Neural cell (in vitro differentiated cells): ENCODE measurements around the gene CLCN4. TPM values are rescaled to one million over a fixed set of nuclear protein-coding genes. Genes with fewer than 3 reads are reported as not detected.

Experiments used
- H2AFZ ChIP-seq: fragments of 200-600, 300-800 bp; sonication (generic), shearing (Covaris generic); 2 replicates; pipeline ENCODE4 v1.6.0; 2014; ENCODE audit warnings: low read depth, mild to moderate bottlenecking, antibody characterized with exemption, low read length, moderate library complexity
- H3F3A ChIP-seq: fragments of 200-600 bp; shearing (Covaris generic); 2 replicates; pipeline ENCODE4 v1.6.1; 2016; ENCODE audit warnings: mild to moderate bottlenecking, moderate library complexity, mixed read lengths, antibody characterized with exemption, low read length; ENCODE audit not compliant: insufficient read depth, poor library complexity, severe bottlenecking
- H3K27ac ChIP-seq: fragments of 200-600, 300-800 bp; sonication (generic), shearing (Covaris generic); 2 replicates; pipeline ENCODE4 v1.5.1; 2014; ENCODE audit warnings: mild to moderate bottlenecking, low read length, moderate library complexity
- H3K27me3 ChIP-seq: fragments of 300-800, 200-600 bp; sonication (generic), shearing (Covaris generic); 2 replicates; pipeline ENCODE4 v1.6.0; 2014; ENCODE audit warnings: mild to moderate bottlenecking, low read depth, low read length, moderate library complexity; ENCODE audit not compliant: insufficient read depth
- H3K36me3 ChIP-seq: fragments of 300-800, 200-600 bp; sonication (generic), shearing (Covaris generic); 2 replicates; pipeline ENCODE4 v1.5.1; 2014; ENCODE audit warnings: mild to moderate bottlenecking, antibody characterized with exemption, low read length, moderate library complexity; ENCODE audit not compliant: insufficient read depth
- H3K4me2 ChIP-seq: fragments of 300-800, 200-600 bp; sonication (generic), shearing (Covaris generic); 2 replicates; pipeline ENCODE4 v1.6.0; 2014; ENCODE audit warnings: mild to moderate bottlenecking, low read length
- H3K4me3 ChIP-seq: fragments of 300-800, 200-600 bp; sonication (generic), shearing (Covaris generic); 2 replicates; pipeline ENCODE4 v1.5.1; 2014; ENCODE audit warnings: mild to moderate bottlenecking, low read length, moderate library complexity
- H3K79me2 ChIP-seq: fragments of 200-600 bp; shearing (Covaris generic); replicated peaks from 2 replicates; pipeline ENCODE4 v1.6.0; 2014; ENCODE audit warnings: mild to moderate bottlenecking, low read length, moderate library complexity; ENCODE audit not compliant: insufficient read depth
- H3K9ac ChIP-seq: fragments of 300-800, 200-600 bp; sonication (generic), shearing (Covaris generic); 2 replicates; pipeline ENCODE4 v1.6.1; 2016; ENCODE audit warnings: mild to moderate bottlenecking, low read length, mixed read lengths
- H3K9me2 ChIP-seq: fragments of 200-600 bp; shearing (Covaris generic); 2 replicates; pipeline ENCODE4 v1.6.1; 2016; ENCODE audit warnings: mild to moderate bottlenecking, low read length, mixed read lengths; ENCODE audit not compliant: insufficient read depth
- H3K9me3 ChIP-seq: fragments of 200-600, 300-800 bp; sonication (generic), shearing (Covaris generic); 2 replicates; pipeline ENCODE4 v1.6.1; 2016; ENCODE audit warnings: mild to moderate bottlenecking, mixed run types, low read length, moderate library complexity, mixed read lengths
- H4K20me1 ChIP-seq: fragments of 200-600 bp; shearing (Covaris generic); 2 replicates; pipeline ENCODE4 v1.6.1; 2016; ENCODE audit warnings: mild to moderate bottlenecking, mixed run types; ENCODE audit not compliant: insufficient read depth
- EP300 ChIP-seq: fragments of 450-650 bp; conservative IDR thresholded peaks from 2 replicates; pipeline ENCODE4 v1.6.1; 2014; ENCODE audit warnings: antibody characterized with exemption, mild to moderate bottlenecking, moderate library complexity; ENCODE audit not compliant: poor library complexity, severe bottlenecking
- EZH2 ChIP-seq: fragments of 200-600, 300-800 bp; shearing (Covaris generic), sonication (generic); IDR thresholded peaks from 2 replicates; pipeline ENCODE4 v1.6.1; 2014; ENCODE audit warnings: antibody characterized with exemption, low read length, borderline replicate concordance, mild to moderate bottlenecking; ENCODE audit not compliant: insufficient read depth, poor library complexity, severe bottlenecking
- MXI1 ChIP-seq: fragments of 450-650 bp; conservative IDR thresholded peaks from 2 replicates; pipeline ENCODE4 v1.6.1; 2014; ENCODE audit warnings: antibody characterized with exemption, mild to moderate bottlenecking; ENCODE audit not compliant: poor library complexity, severe bottlenecking
- POLR2AphosphoS5 ChIP-seq: IDR thresholded peaks from 2 replicates; pipeline ENCODE4 v1.6.1; 2012
- RAD21 ChIP-seq: fragments of 450-650 bp; conservative IDR thresholded peaks from 2 replicates; pipeline ENCODE4 v1.6.1; 2014; ENCODE audit warnings: antibody characterized with exemption, mild to moderate bottlenecking, moderate library complexity
- SMC3 ChIP-seq: fragments of 450-650 bp; conservative IDR thresholded peaks from 2 replicates; pipeline ENCODE4 v1.6.1; 2014; ENCODE audit warnings: antibody characterized with exemption, mild to moderate bottlenecking, moderate library complexity; ENCODE audit not compliant: poor library complexity
- TAF1 ChIP-seq: IDR thresholded peaks from 2 replicates; pipeline ENCODE4 v1.6.1; 2012; ENCODE audit warnings: low read depth
- polyA plus RNA-seq: library from polyadenylated mRNA; depleted of rRNA; stranded (reverse); fragments of >200 nt; gene quantifications from 2 replicates; pipeline ENCODE4 v1.2.3, GENCODE V29; 2014
- TF ChIP-seq, protein P1 (sequence below): IDR thresholded peaks from 2 replicates; pipeline ENCODE4 v1.6.1; 2012; ENCODE audit warnings: borderline replicate concordance
- TF ChIP-seq, protein P2 (sequence below): fragments of 450-650 bp; IDR thresholded peaks from 2 replicates; pipeline ENCODE4 v1.5.1; 2014; ENCODE audit warnings: antibody characterized with exemption, mild to moderate bottlenecking, moderate library complexity; ENCODE audit not compliant: poor library complexity, severe bottlenecking

The CLCN4 gene
- polyA plus RNA-seq, 1 donor from 2014 or later, result 21.4 TPM

DNA sequence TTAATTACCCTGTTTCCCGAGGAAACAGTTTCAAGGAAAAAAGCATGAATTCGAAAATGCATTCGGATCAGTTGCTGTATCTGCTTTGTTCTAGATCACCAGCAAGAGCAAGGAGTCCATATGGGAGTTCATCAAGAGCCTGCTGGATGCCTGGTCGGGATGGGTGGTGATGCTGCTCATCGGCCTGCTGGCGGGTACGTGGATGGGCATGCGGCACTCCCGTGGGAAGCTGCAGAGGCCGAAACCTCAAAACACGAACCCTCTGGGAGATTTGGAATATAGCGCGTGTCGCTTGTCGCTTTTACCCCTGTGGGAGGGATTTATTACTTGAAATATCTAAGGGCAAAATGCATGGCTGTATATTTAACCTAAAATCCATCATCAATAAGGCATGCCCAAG is 30.6 kb downstream of the CLCN4 start:
- no peak overlapping the region for H3K4me2 ChIP-seq
- H3K79me2 ChIP-seq, result no peaks in the 10 kb centered on the region
- H2AFZ ChIP-seq, result no peak overlapping the region
- no peak overlapping the region for H3K9ac ChIP-seq
- no peaks in the 10 kb centered on the region for H3K9me2 ChIP-seq
- H3K27ac ChIP-seq, result no peak overlapping the region
- TF ChIP-seq, protein P1, sequence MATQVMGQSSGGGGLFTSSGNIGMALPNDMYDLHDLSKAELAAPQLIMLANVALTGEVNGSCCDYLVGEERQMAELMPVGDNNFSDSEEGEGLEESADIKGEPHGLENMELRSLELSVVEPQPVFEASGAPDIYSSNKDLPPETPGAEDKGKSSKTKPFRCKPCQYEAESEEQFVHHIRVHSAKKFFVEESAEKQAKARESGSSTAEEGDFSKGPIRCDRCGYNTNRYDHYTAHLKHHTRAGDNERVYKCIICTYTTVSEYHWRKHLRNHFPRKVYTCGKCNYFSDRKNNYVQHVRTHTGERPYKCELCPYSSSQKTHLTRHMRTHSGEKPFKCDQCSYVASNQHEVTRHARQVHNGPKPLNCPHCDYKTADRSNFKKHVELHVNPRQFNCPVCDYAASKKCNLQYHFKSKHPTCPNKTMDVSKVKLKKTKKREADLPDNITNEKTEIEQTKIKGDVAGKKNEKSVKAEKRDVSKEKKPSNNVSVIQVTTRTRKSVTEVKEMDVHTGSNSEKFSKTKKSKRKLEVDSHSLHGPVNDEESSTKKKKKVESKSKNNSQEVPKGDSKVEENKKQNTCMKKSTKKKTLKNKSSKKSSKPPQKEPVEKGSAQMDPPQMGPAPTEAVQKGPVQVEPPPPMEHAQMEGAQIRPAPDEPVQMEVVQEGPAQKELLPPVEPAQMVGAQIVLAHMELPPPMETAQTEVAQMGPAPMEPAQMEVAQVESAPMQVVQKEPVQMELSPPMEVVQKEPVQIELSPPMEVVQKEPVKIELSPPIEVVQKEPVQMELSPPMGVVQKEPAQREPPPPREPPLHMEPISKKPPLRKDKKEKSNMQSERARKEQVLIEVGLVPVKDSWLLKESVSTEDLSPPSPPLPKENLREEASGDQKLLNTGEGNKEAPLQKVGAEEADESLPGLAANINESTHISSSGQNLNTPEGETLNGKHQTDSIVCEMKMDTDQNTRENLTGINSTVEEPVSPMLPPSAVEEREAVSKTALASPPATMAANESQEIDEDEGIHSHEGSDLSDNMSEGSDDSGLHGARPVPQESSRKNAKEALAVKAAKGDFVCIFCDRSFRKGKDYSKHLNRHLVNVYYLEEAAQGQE, result no peak
- TF ChIP-seq, protein P2, sequence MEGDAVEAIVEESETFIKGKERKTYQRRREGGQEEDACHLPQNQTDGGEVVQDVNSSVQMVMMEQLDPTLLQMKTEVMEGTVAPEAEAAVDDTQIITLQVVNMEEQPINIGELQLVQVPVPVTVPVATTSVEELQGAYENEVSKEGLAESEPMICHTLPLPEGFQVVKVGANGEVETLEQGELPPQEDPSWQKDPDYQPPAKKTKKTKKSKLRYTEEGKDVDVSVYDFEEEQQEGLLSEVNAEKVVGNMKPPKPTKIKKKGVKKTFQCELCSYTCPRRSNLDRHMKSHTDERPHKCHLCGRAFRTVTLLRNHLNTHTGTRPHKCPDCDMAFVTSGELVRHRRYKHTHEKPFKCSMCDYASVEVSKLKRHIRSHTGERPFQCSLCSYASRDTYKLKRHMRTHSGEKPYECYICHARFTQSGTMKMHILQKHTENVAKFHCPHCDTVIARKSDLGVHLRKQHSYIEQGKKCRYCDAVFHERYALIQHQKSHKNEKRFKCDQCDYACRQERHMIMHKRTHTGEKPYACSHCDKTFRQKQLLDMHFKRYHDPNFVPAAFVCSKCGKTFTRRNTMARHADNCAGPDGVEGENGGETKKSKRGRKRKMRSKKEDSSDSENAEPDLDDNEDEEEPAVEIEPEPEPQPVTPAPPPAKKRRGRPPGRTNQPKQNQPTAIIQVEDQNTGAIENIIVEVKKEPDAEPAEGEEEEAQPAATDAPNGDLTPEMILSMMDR, result no peak
- no peak for TF ChIP-seq EP300
- TF ChIP-seq TAF1, result no peak
- no peak for TF ChIP-seq SMC3
- TF ChIP-seq EZH2, result no peak
- no peak for TF ChIP-seq POLR2AphosphoS5
- TF ChIP-seq RAD21, result no peak
- no peak for TF ChIP-seq MXI1
- no peaks in the 10 kb centered on the region for H3F3A ChIP-seq
- H4K20me1 ChIP-seq, result no peaks in the 10 kb centered on the region
- H3K9me3 ChIP-seq, result no peaks in the 10 kb centered on the region
- H3K4me3 ChIP-seq, result no peak overlapping the region
- no peaks in the 10 kb centered on the region for H3K27me3 ChIP-seq
- H3K36me3 ChIP-seq, result no peaks in the 10 kb centered on the region

DNA sequence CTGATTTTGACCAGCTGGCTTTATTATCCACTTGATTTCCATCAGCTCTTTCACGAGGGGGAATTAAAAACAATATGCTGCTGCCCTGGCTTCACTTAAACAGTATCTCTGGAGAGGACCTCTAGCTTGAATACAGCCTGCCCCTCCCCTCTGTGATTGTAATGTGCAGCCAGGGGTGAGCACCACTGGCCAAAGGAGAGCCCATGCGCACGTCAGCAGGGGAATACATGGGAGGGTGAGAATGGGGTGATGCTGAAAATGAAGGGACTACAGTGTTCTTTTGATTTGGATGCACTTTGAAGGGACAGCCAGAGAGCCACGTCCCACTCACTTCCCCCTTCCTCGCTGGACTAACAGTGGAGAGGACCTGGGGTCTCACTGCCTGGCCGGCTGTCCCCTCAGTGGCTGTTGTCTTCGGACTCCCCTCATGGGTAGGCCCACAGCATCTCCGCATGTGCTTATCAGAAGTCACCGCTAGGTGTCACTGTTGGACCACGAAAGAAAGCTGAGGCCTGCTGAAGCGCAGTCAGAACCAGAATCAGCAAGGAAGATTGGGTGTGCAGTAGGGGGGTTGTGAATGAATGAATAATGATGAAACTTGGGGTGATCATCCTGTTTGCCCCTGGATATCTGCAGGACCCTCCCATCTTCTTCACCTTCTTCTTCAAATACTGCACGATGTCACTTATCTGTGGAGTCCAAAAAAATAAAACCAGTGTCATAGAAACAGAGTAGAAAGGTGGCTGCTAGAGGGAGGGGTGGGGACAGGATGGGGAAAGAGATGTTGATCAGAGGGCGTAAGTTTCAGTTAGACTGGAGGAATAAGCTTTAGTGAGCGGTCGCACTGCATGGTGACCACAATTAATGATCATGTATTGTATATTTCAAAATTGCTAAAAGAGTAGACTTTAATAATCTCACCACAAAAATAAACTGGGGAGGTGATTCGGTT is 32.8 kb downstream of the CLCN4 start:
- Histone ChIP-seq H3K27me3 (no peaks in the 10 kb centered on the region), H3K79me2 (no peaks in the 10 kb centered on the region), H3K4me3 (no peak overlapping the region), H3F3A (no peaks in the 10 kb centered on the region), H2AFZ (no peak overlapping the region), H3K4me2 (no peak overlapping the region), H3K36me3 (no peaks in the 10 kb centered on the region), H3K9me3 (no peaks in the 10 kb centered on the region), H4K20me1 (no peaks in the 10 kb centered on the region), H3K9ac (peak overlapping the region; percentile 23), H3K27ac (no peak overlapping the region), H3K9me2 (no peaks in the 10 kb centered on the region)
- TF ChIP-seq MXI1, result no peak
- TF ChIP-seq, protein P2, result peak; percentile 81
- peak; percentile 84 for TF ChIP-seq SMC3
- peak; percentile 89 for TF ChIP-seq RAD21
